HS-27A (cell line): ENCODE data around the gene MRM1.
"Not testable (repeated sequence)": the region's sequence is repeated elsewhere in the genome, so short reads cannot be mapped to it uniquely, and the experiment has no call there.

ENCODE experiments used
- DNase-seq: peaks from one replicate; pipeline ENCODE4 v3.0.0-alpha.2; 2012; ENCODE audit warnings: low read depth, missing footprints

MRM1 gene

DNA sequence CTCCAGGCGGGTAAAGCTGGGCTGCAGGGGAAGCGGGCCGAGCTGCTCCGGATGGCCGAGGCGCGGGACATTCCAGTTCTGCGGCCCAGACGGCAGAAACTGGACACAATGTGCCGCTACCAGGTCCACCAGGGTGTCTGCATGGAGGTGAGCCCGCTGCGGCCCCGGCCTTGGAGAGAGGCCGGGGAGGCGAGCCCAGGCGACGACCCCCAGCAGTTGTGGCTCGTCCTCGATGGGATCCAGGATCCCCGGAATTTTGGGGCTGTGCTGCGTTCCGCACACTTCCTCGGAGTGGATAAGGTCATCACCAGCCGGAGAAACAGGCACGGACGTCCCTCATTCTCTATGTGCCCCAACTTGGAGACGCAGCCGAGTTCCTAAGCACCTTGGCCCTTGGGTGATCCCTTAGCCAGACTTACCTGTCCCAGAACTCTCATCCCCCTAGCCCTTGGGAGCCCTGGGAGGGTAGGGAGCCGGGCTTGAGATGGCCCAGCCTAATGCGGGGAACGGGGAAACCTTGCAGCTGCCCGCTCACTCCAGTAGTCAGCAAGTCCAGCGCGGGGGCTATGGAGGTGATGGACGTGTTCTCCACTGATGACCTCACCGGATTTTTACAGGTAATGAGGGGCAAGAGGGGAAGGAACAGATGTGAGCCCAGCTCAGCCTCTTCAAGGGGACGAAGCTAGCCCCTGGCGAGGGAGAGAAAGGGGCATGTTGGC lies 806 bp downstream of the MRM1 start:
- no peak for DNase-seq

DNA sequence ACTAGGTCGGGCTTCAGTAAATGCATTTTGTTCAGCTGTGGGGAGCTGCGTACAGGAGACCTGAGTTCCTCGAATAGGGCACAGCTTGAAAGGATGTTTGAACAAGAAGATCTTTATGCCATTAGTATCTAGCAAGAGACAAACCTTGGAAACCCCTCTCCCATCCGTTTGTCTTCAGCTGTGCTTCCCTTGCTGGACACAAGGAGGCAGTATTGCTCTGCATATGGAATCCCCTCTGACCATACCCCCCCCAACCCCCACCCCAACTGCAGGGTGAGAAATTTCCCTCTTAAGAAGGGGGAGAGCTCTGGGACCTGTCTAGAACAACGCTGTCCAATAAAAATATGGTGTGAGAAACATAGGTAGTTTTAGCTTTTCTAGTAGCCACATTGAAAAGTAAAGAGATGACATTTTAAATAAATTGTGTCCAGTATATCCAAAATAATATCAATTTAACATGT lies 1.6 kb downstream of the MRM1 start:
- no peak for DNase-seq

DNA sequence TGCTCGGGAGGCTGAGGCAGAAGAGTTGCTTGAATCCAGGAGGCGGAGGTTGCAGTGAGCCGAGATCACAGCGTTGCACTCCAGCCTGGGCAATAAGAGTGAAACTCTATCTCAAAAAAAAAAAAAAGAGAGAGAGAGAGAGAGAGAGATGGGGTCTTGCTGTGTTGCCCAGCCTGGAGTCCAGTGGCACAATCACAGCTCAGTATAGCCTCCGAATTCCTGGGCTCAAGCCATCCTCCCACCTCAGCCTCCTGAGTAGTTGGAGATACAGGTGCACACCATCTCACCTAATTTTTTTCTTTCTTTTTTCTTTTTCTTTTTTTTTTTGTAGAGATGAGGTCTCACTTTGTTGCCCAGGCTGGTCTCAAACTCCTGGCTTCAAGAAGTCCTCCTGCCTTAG lies 3.6 kb downstream of the MRM1 start:
- not testable (repeated sequence) for DNase-seq

DNA sequence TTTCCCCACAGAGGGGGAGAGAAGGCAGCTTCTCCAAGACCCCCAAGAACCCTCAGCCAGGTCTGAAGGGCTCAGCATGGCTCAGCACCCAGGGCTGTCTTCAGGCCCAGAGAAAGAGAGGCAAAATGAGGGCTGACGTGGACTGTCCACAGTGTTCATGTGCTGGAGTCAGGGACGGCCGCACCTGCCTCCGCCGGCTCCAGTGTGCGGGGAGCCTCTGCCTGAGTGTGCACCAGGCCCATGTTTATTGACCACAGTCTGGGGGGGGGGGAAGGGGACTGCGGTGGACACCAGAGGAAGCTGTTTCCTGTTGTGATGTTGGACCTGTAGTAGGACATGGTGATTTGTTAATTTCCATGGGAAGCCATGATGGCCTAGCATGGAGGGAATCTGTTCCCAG lies 6.9 kb downstream of the MRM1 start:
- no peak for DNase-seq

DNA sequence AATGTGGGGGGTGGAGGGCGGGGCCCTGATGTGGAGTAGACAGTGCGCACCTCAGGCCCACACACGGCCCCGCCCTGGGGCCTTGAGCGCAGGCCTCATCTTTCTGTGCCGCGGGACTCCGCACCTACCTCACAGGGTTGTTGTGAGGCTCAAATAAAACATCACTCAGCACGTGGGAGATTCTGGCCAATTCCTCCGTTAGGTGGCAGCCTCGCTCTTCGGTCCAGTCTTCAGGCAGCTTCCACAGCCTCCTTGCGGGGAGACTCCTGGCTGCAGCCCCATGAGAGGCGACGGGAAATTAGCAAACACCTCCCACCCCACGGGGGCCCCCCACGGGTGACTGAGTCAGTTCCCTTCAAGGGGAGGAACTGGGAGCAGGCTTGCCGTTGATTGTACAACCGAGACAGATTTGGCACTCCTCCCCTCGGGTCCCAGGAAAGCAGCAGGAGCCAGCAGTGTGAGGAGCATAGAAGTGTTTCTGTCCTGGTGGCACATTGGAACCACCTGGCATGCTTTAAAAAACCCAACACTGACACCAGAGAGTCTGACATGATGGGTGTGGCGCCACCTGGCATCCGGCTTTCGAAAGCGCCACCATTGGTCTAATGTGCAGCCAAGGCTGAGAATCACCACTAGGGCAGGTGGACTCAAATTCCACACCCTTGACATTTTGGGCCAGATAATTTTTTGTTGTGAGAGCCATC lies 7.6 kb downstream of the MRM1 start:
- no peak for DNase-seq

DNA sequence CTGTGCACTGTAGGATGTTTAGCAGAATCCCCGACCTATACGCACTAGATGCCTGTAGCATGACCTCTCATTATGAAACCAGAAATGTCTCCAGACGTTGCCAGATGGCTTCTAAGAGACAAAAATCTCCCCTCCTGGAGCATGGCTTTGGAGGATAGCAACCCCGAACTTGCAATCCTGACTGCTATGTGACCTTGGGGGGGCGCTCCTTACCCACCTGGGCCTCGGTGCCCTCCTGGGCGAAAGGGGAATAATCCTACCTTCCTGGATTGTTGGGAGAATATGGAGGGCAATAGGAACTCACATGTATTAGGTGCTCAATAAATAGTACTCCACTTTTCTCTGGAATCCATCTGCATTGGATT lies 8.1 kb downstream of the MRM1 start:
- no peak for DNase-seq

DNA sequence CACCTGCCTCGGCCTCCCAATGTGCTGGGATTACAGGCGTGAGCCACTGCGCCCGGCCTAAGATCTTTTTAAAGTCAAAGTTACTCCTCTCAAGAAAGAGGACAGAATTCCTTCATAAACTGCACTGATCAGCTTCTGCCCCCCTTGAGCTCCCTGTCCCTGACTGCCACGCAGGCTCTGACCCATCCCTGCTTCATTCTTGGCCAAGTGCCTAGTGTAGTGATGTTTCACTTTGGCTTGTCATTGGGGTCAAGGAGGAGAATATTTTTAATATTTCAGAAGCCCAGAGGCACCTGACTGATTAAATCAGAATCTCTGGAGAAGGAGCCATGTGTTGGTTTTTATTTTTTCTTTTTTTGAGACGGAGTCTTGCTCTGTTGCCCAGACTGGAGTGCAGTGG lies 9.1 kb downstream of the MRM1 start:
- DNase-seq = no peak

DNA sequence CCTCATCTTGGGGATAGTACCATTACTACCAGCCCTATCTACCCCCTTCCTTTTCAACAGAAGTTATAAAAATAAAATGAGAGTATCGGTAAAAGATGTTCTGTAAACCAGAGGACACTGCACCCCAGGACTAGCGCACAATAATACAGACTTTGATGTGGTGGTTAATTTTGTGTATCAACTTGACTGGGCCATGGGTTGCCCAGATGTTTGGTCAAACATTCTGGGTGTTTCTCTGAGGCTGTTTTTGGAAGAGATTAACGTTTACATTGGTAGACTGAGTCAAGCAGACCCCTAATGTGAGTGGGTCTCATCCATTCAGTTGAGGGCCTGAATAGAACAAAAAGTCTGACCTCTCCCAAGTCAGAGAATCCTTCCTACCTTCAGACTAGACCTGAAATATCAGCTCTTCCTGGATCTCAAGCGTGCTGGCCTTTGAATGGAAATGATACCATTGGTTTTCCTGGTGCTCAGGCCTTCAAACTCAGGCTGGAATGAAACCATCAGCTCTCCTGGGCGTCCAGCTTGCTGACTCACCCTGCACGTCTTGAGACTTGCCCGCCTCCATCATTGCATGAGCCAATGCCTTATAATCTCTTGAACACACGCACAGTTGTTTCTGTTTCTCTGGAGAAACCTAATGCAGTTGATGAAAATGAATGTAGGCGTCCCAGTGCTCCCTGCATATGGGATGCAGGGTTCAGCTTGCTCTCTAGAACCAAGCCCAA lies 10.1 kb downstream of the MRM1 start:
- no peak for DNase-seq

DNA sequence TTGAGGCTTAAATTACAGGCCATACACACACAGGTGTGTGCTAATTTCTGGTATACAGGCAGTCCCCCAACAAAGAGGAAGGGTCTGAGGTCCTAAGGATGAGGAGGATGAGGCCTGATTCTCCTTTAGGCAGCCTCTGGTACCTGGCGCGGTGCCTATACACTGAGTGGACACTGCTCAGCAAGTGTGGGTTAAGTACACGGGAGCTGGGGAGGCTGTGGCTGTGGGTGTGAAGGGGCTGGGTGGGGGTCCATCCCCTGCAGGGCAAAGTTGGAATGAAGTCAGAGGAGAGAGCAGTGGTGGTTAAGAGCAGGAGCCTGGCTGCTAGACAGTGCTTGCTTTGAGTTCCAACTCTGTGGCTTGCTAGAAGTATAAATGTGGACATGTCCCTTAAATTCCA lies 10.9 kb downstream of the MRM1 start:
- DNase-seq = no peak

DNA sequence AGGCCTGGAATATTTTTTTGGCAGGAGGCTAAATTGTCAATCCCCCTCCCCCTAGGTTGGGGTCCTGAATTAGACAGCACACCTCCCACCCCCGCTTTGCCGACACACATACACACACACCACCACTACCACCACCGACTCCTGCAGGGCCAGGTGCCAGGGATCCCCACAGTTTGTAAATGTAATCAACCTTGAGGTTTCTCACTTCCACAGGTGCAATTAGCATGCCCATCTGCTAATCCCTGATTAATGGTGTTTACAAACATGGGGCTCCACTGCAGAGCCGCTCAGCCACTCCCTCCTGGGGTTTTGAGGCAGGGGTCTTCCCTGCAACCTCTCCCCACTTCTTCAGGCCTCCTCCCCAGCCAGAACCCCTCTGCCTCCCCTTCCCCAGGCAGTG lies 11.8 kb downstream of the MRM1 start:
- DNase-seq = no peak

DNA sequence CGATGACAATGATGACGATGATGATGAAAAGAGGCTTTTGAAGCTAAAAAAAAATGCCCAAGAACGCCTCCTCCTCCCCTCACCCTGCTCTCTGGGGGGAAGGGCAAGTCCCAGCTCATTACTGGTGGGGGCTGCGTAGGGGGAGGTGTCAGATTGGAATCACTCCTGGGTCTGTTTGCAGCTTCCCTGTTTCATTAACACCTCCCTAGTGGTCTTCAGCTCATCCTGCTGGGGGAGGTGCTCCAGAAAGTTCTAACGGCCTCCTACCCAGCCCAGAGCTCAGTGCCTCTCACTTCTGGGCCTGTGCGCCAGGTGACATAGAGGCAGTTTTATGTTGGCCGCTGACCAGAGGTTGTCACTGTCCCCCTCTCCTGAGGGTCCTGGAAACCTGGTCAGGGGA lies 12.7 kb downstream of the MRM1 start:
- DNase-seq = no peak

DNA sequence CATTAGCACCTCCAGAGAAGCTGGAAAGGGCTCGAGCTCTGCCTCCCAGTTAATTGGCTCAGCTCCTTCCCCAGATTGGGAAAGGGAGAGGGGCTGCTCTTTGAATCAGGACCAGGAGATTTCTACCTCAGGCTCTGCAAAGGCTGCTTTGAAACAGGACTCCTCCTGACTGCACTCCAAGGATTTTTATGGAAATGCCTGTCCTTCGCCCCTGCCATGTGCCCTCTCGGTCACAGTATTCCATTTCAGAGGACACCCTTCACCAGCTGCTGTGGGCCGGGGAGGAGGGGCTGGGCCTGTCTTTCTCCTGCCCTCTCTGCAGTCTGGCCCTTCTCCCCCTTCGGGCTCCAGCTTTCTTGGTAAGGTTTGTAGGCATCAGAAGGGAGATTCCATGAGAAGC lies 13.6 kb downstream of the MRM1 start:
- DNase-seq = no peak

DNA sequence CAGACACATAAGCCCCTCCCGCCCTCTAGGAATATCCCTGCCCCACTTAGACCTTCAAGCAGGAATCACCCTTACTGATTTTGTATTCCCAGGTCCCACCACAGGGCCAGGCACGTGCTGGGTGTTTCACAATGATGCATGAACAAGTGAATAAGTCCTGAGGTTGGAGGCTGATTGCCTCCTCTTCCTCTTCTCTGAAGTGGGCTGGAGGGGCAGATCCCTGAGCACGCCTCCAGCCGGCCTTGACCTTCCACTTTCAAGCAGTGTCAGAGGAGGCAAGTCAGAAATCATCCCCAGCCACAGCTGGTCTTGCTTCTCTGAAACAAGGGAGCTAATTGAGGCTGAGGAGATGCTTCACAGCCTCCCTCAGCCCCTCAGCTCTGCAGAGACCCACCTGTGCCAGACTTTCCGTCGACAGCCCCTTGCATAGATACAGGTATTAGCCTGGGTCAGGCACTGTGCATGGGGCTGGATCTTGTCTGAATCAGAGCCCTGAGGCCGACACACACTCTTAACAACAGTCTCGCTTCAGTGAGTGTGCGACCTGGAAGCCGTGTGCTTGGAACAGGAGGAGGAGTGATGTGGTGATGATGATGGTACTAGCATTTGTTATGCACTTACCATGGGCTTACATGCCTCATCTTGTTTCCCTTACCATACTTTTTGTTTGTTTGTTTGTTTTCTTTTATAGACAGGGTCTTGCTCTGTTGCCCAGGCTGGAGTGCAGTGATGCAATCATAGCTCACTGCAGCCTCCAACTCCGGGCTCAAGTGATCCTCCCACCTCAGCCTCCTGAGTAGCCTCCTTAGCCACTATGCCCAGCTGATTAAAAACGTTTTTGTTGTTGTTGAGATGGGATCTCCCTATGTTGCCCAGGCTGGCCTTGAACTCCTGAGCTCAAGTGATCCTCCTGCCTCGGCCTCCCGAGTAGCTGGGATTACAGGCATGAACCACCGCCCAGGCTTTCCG lies 15.0 kb downstream of the MRM1 start:
- no peak for DNase-seq

DNA sequence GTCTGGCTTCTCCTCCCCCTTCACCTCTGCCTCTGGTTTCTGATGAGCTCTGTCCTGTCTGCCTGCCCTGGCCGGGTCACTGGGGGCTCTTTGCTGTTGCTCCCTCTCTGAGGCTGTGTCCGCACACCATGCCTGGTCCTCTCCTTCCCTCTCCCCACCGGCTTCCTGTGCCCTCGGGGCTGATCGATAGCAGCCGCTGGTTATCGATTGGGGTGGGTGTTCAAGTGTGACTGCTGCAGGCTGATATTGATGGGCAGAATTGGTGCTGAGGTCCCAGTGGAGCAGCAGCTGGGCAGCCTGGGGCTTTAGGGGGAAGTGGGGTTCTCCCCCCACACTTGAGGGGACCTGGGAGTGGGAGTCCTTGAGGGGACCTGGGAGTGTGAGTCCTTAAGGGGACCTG lies 16.4 kb downstream of the MRM1 start:
- no peak for DNase-seq

DNA sequence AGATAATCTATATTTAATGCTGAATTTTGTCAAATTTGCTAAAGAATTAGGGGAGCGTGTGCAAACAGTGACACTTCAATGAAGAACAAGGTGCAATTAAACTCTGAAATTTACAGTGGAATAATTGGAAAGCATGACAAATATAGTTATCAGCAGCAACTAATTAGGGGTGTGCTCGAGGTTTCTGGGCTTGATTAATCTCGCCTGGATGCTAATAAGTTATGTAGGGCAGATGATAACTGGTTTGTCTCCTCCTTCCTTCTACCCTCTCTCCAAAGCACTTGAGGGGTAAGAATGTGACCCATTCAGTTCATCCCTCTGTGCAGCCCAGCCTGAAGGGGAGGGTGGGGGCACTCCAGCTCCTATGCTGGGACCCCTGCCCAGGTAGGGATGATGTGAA lies 21.9 kb downstream of the MRM1 start:
- DNase-seq = no peak

DNA sequence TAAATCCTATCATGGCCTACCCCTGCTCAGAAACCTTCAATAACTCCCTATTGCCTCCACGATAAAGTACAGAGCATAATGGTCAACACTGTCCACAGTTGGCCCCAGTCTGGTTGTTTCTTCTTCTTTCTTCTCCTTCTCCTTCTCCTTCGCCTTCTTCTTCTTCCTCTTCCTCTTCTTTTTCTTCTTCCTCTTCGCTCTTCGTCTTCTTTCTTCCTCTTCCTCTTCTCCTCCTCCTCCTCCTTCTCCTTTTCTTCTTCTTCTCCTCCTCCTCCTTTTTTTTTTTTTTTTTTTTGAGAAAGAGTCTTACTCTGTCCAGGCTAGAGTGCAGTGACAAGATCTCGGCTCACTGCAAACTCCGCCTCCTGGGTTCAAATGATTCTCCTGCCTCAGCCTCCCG lies 23.8 kb downstream of the MRM1 start:
- DNase-seq = no peak

DNA sequence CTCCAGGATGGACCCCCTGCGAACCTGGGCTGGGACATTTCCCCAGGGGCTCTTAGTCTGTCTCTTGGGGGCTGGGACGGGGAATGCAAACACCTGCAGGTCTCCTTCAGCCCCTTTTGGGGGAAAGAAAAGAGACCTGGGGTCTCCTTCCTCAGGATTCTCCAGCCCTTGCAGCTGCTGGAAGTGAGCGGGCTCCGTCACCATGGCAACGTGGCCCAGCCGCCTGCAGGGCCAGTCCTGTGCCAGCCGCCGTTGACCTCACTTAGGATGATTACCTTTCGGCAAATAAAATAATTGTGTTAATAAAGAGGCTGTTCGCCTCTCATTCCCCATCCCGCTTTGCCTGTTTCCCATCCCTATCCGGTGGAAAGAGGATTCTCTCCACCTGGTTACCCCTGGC lies 25.7 kb downstream of the MRM1 start:
- no peak for DNase-seq

DNA sequence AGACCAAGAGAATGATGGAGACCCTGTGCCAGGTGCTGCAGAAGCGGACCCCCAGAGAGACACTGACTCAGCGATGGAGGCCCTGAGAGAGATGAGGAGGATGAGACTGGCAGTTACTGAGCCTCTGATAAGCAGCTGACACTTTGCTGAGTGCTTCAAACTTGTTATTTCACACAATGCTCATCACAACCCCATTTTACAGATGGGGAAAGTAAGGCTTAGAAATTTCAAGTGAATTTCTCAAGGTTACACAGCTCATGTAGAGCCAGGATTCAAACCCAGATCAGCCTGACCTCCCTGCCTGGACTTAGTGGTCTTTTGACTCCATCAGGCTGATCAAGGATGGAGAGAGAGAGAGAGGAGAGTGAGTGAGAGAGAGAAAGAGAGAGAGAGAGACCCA lies 27.2 kb downstream of the MRM1 start:
- no peak for DNase-seq

DNA sequence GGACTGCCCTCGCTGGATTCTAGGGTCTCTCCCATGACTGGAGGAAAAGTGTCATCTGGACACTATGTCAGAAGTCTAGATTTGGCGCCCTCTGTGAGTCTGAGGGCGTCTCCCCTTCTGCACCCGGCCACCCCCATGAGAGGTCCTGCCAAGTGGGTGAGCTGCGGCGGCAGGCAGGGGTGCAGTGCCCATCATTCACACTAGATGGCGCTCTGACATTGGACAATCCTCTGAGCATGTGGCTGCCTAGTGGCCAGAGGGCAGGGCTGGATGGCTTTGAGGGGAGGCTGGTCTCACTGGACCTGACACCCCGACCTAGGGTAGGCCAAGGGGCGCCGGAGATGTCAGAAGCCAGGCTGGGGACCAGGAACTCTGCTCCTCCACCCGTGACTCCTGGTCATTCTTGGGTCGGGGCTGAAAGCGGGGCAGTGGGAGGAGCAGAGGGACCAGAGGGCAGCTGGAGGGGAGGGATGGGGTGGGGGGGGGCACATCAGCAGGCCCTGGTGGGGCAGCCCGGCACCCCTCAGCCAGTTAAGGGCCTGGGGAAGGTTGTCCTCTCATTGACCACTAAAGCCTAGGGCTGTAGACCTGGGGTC lies 28.0 kb downstream of the MRM1 start:
- DNase-seq = peak; percentile 14

DNA sequence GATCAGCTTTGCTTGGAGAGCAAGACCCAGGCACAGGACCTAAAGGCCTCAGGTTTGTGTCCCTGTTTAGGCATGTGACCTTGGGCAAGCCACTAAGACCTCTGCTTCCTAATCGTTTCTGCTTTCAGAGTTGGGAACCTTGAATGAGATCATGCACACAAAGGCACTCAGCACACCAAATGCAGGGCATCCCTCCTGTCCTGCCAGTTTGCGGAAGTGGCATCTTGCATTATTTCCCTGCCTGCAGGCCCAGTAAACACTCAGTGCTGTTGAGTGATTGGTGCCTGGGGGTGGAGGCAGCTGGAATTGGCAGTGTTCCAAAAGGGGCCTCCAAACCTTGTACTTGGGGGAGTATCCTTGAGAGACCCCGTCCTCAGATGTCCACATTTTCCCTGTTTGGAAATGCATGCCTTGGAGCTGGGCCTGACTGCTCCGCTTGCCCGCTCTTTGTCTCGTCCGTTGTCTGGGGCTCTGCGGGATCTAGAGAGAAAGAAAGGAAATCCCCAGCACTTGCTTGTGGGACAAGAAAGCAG lies 28.7 kb downstream of the MRM1 start:
- DNase-seq = no peak

DNA sequence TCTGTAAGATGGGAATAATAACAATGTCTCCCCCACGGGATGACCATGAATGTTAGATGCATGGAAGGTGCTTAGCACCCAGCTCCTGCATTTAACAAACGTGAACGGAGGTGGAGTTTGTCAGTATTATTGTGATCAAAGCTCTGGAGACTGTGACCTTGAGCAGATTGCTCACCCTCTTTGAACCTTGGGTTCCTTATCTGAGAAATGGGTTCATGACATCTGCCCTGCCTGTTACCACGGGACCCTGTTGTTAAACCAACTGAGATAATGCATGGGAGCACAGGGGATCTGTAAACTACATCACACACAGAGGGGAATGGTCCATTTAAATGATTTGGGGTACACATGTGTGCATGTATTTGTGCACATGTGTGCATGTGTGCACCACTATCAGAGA lies 29.6 kb downstream of the MRM1 start:
- no peak for DNase-seq
